HG03558 (cell line): ENCODE results near the gene RRP9.
"Not testable (repeated sequence)": the region's sequence is repeated elsewhere in the genome, so short reads cannot be mapped to it uniquely, and the experiment has no call there.

Source experiments
- ATAC-seq: cut with Tn5 transposase; IDR thresholded peaks from one replicate; pipeline ENCODE4 v1.9.1; 2021; ENCODE audit warnings: moderate number of reproducible peaks; ENCODE audit not compliant: unreplicated experiment; ENCODE audit errors: extremely low read depth

RRP9 gene

DNA sequence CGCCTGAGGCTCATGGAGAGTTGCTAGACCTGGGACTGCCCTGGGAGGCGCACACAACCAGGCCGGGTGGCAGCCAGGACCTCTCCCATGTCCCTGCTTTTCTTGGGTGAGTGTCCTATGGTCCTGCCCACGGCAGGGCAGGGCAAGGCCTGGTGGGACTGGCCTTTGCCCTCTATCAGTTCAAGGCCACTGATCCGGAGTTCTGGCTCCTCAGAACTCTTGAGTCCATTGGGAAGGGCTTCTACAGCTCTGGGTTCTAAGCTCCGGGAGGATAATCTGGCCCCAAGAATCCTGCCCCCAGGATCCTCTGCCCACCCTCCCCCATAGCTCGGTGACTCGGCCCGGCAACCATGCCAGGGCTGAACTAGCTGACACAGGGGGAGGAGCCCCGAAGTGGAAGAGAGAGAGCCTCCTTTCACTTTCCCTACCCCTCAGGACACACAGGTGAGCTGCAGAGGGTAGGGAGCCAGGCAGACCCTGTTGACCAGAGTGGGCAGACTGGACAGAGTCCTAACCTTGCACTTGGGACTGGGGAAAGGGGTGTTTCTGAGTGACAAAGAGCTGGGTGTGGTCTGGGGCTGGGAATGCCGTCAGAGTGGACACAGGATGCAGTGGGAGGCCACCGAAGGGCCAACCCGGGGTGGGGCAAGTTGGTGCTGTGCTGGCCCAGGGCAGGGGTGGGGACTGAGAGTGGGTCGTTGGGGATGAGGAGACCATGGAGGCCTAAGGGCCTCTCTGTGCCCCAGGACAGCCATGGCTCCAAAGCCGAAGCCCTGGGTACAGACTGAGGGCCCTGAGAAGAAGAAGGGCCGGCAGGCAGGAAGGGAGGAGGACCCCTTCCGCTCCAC, 1.1 kb upstream of the RRP9 start:
- ATAC-seq, result no peak

DNA sequence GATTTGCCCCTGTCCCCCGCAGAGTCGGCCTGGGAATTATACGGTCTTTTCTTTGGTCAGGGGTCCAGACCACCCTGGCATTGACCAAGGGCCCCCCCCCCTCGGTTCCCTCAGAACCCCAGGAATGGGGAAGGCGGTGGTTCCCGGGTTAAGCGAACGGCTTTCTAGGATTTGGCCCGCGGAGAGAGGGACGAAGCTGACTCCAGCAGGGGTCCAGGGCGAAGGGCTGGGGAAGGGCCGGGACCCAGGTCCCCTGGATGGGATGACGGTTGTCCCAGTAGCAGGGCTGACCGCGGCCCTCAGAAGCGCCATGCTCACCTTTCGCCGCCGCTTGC, 274 bp downstream of the RRP9 start:
- ATAC-seq, result no peak

DNA sequence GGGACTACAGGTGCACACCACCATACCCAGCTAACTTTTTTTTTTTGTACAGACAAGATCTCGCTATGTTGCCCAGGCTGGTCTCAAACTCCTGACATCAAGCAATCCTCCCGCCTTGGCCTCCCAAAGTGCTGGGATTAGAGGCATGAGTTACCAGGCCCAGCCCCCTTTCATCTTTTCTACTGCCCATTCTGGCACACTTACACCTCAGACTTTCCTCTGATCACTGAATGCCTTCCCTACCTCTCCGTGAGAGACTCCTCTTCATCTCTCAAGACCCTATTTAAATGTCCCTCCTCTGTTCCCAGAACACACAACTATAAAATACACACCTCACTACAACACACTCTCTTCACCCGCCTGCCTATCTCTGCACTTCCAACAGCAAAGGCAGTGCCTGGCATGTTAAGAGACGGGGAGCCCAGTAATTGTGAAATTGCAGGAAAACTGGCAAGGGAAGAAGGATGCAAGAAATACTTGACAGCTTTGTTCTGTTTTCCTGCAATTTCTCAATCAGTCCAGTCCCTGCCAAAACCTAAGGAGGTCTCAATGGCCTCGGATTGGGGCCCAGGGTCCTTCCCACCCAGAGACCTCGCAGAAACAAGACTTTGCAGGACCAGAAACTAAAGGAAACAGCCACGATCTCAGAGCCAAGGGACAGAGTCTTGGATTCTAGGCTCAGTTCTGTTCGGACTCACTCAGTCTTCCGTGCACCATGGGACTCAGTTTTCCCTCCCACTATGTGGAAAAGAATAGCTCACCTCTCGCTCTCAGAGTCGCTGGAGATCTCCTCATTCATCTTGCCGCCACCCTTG, 849 bp downstream of the RRP9 start:
- ATAC-seq, result no peak

GRCh38 chr3:51938780-51939425, 2.8 kb downstream of the RRP9 start:
- ATAC-seq, result no peak

- no peak for ATAC-seq
Observed at GRCh38 chr3:51937611-51938450, 3.9 kb downstream of the RRP9 start.

DNA sequence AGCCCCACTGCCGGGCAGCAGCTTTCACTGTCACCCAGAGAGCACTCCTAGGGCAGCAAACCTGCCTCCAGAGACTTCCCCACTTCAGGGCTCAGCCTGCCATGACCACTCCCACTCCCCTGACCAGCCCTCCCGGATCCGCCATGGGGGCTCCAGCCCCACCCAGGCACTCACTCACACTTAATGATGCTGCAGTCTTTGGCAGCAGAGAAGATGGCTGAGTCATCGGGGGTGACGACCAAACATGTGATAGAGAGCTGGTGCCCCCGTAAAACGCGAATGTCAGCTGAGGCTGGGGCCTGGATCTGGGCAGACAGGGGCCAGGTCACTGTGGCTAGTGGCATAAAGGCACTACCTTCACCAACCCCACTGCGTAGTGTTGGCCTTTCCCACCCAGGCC, 4.7 kb downstream of the RRP9 start:
- no peak for ATAC-seq

GRCh38 chr3:51935886-51936755, 5.6 kb downstream of the RRP9 start:
- ATAC-seq, result no peak

GRCh38 chr3:51934991-51935885, 6.5 kb downstream of the RRP9 start:
- no peak for ATAC-seq

DNA sequence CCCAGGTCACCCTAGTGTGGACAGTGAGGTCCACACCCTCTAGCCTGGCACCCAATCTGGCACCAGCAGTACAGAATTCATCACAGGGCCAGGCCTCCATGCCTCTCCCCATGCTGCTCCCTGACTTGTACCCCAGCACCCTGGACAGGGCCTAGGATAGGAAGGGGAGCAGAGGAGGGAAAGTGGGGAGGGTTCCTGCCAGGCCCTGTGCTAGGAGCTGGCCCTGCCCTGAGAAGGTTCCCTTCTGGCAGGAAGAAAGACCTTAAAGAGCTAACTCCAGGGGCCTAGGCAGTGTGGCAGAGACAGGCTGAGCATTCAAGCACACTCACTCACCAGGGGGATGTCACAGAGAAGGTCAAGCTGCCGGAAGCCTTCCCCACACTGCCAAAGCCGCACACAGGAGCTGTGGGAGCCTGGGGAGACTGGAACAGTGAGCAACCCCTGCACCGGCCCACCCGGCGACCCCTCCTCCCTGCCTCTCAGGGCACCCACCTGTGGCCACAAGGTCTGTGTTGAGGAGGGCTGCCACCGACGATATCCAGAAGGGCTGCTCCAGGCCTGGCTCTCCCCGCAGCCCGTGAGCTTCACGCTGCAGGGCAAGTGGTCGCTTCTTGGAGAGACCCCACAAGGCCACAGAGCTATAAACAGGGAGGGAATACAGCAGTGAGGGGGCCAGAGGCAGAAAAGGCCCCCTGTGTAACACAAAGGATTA, 7.4 kb downstream of the RRP9 start:
- no peak for ATAC-seq

GRCh38 chr3:51933471-51934138, 8.1 kb downstream of the RRP9 start:
- no peak for ATAC-seq

DNA sequence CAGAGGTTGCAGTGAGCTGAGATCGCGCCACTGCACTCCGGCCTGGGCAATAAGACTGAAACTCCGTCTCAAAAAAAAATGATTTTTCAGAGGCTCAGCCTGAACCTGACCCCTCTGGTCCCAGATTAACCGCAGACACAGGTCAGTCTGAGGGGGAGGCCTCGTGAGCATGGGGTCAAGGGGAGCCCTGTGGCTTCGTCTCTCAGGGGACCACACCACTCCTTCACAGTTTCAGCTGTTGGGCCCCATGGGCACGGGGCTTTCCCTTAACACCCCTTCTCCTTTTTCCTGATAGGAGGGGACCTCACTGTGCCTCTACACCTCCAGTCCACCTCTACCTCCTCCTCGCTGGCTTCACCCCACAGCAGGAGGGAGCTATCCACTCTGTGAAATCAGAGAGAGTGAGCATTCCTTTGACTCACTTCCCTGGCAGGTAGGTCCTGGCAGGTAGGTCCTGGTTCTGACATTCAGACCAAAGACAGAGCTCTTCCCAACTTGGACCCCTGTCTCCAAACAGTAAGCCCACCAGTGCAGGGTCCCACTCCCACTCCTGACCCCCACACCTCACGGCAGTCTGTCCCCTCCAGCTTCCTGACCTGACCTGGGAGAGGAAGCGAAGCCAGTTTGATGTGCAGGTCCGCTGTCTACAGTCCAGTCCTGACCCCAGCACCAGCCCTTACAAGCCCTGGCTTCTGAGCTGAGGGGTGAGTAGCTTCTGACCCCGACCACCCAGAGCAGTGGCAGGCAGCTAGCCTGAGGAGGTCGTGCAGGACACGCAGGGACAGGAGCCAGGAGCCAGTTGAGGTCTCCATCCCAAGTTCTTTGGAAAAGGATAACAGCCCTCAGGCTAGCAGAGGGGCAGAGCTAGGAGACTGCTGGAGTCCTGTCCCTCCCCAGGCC, 9.0 kb downstream of the RRP9 start:
- no peak for ATAC-seq

DNA sequence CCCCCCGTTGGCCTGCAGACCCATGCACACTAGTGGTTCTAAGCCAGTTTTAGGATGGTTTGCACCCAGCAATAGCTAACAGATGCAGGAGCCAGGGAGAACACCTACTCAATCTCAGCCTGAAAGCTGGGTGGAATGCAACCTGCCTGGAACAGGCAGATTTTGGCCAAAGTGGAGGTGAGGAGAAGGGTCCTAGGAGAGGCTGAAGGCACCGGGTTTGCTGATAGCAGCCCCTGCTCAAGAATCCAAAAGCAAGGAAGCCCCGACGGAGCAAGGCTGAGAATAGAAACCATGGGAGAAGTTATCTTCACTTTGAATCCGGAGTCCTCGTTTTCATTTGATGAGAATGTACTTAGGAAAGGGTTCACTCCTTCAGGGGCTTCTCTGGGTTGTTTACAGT, 9.9 kb downstream of the RRP9 start:
- no peak for ATAC-seq

DNA sequence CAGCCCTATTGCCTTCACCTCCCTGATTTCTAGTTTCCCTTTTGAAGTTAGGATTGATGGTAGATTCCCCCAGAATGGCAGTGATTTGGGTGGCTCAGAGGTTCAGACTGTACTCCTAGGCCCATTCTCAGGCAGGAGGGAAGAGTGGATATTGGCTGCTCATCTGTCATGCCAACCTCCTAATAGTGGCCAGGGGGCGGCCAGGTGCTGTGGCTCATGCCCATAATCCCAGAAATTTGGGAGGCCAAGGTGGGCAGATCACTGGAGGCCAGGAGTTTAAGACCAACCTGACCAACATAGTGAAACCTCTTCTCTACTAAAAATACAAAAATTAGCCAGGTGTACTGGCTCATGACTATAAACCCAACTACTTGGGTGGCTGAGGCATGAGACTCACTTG, 11.3 kb downstream of the RRP9 start:
- no peak for ATAC-seq

DNA sequence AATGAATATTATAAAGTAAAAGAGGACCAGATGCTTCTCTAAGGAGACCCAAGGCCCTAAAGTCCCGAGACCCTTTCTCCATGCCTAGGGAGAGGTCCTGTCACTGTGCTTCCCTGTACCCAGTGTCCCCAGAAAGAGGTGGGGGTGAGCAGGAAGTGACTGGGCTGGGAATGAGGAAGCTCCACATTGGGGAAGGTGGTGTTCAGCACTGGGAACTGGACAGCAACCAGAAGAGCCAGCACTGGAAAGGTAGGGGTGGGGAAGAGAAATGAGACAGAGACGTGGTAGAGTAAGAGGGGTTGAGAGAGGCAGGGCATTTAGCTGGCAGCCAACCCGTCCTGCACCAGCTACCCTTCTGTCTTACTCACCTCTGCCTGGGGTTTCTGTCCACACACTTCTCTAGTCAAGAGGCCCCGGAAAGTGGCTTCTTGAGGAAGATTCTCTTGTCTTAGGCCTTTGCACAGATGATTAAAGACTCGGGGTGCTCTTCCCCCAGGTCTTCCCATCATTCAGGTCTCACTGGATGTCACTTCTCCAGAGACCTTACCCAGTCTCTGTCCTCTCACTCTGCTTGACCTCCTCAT, 12.2 kb downstream of the RRP9 start:
- ATAC-seq, result no peak

DNA sequence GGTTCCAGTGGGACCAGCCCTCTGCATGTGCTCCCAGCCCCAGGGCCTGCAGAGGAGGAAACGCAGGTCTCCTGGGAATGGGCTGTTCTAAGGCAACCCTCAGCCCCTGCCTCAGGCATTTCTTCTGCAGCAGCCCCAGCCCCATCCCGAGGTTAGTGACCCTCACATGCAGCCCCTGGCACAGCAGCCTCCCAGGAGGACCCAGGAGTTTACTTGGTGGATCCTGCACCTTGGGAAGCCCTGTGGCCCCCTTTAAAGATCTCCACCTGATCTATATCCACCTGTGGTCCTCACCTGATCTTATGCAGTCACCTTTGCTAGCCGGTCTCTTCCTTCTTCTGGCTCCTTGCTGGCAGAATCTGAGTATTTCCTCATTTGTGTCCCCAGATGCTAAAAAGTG, 12.7 kb downstream of the RRP9 start:
- not testable (repeated sequence) for ATAC-seq

- no peak for ATAC-seq
Observed at GRCh38 chr3:51928438-51928837, 13.3 kb downstream of the RRP9 start.
